SK-N-SH (cell line): Measurements from ENCODE around the gene PNMA1. TPM values are rescaled to one million over a fixed set of nuclear protein-coding genes. Genes with fewer than 3 reads are reported as not detected.

Experiments used
- CTCF ChIA-PET: fragments of 300-600, 350-600 bp; formaldehyde crosslinking; extraction: SDS; loops from one replicate; lab custom pipeline; 2021; lab: Yijun Ruan, JAX
- POLR2A ChIA-PET: fragments of 350-600 bp; sonication (Branson Sonifier 250); formaldehyde crosslinking; extraction: SDS; loops from one replicate; lab custom pipeline; 2020; ENCODE audit warnings: antibody characterized with exemption, inconsistent platforms; lab: Yijun Ruan, JAX
- DNase-seq: peaks from one replicate; pipeline ENCODE4 v3.0.0; 2012
- H2AFZ ChIP-seq: fragments of 200-600 bp; sonication (generic); 2 replicates; pipeline ENCODE4 v1.8.1; 2016; ENCODE audit warnings: antibody characterized with exemption, mild to moderate bottlenecking, low read depth
- H3F3A ChIP-seq: fragments of 200-600 bp; sonication (generic); replicated peaks from 2 replicates; pipeline ENCODE3; 2016; ENCODE audit warnings: antibody characterized with exemption, mild to moderate bottlenecking; ENCODE audit not compliant: insufficient read depth
- H3K27ac ChIP-seq, 2 experiments: fragments of 200-500 bp in 1 of 2; fragments of 200-600 bp in 1 of 2; sonication (Bioruptor generic) in 1 of 2; sonication (generic), shearing (Covaris generic) in 1 of 2; 2 replicates each; pipeline versions ENCODE4 v1.5.1 to v1.6.1; 2014 to 2016; ENCODE audit warnings: low read depth in 2 of 2, inconsistent platforms in 1 of 2, low read length in 1 of 2, mild to moderate bottlenecking in 1 of 2, mixed read lengths in 1 of 2
- H3K27me3 ChIP-seq: fragments of 200-600 bp; sonication (generic), shearing (Covaris generic); 2 replicates; pipeline ENCODE4 v1.6.1; 2016; ENCODE audit warnings: mixed run types; ENCODE audit not compliant: insufficient read depth
- H3K36me3 ChIP-seq, 2 experiments: fragments of 200-500 bp in 1 of 2; fragments of 200-600 bp in 1 of 2; sonication (Bioruptor generic) in 1 of 2; sonication (generic) in 1 of 2; replicated peaks in 1 of 2; 2 replicates each; pipeline versions ENCODE3 to v1.5.1; 2014 to 2016; ENCODE audit warnings: low read length in 1 of 2, mild to moderate bottlenecking in 1 of 2; ENCODE audit not compliant: insufficient read depth in 2 of 2, control insufficient read depth in 1 of 2
- H3K4me1 ChIP-seq, 2 experiments: fragments of 200-500 bp in 1 of 2; fragments of 200-600 bp in 1 of 2; sonication (Bioruptor generic) in 1 of 2; sonication (generic), shearing (Covaris generic) in 1 of 2; 2 replicates each; pipeline versions ENCODE4 v1.5.1 to v1.6.1; 2014 to 2016; ENCODE audit warnings: low read depth in 1 of 2, low read length in 1 of 2, mixed run types in 1 of 2; ENCODE audit not compliant: insufficient read depth in 2 of 2, control insufficient read depth in 1 of 2
- H3K4me2 ChIP-seq: fragments of 200-600 bp; sonication (generic), shearing (Covaris generic); 2 replicates; pipeline ENCODE4 v1.6.1; 2017; ENCODE audit warnings: mixed run types
- H3K4me3 ChIP-seq, 2 experiments: fragments of 200-500 bp in 1 of 2; fragments of 200-600 bp in 1 of 2; sonication (Bioruptor generic) in 1 of 2; sonication (generic), shearing (Covaris generic) in 1 of 2; 2 replicates each; pipeline versions ENCODE4 v1.5.1 to v1.8.1; 2014 to 2016; ENCODE audit warnings: low read depth in 2 of 2, inconsistent platforms in 1 of 2, low read length in 1 of 2, mild to moderate bottlenecking in 1 of 2, mixed read lengths in 1 of 2, moderate library complexity in 1 of 2
- H3K79me2 ChIP-seq: fragments of 200-600 bp; sonication (generic); 2 replicates; pipeline ENCODE4 v1.8.1; 2017; ENCODE audit warnings: mild to moderate bottlenecking; ENCODE audit not compliant: insufficient read depth
- H3K9ac ChIP-seq: fragments of 200-600 bp; sonication (generic); 2 replicates; pipeline ENCODE4 v1.6.1; 2017; ENCODE audit warnings: mixed run types
- H3K9me2 ChIP-seq: fragments of 200-600 bp; sonication (generic); 2 replicates; pipeline ENCODE4 v1.6.1; 2017; ENCODE audit warnings: mixed run types
- H3K9me3 ChIP-seq: fragments of 200-600 bp; sonication (generic); 2 replicates; pipeline ENCODE4 v1.6.1; 2017; ENCODE audit warnings: mixed run types, mild to moderate bottlenecking, moderate library complexity
- H4K20me1 ChIP-seq: fragments of 200-600 bp; sonication (generic); 2 replicates; pipeline ENCODE4 v1.6.1; 2017; ENCODE audit warnings: mild to moderate bottlenecking, mixed run types; ENCODE audit not compliant: insufficient read depth
- ELF1 ChIP-seq: IDR thresholded peaks from 2 replicates; pipeline ENCODE4 v1.4.0; 2012
- EP300 ChIP-seq, 2 experiments: IDR thresholded peaks; 2 replicates each; pipeline versions ENCODE4 v1.4.0 to v1.6.1; 2012; ENCODE audit warnings: borderline replicate concordance in 1 of 2, low read depth in 1 of 2, low read length in 1 of 2
- EZH2phosphoT487 ChIP-seq: fragments of 200-600 bp; sonication (generic); IDR thresholded peaks from 2 replicates; pipeline ENCODE4 v1.6.1; 2017; ENCODE audit warnings: low read depth, mixed run types, mild to moderate bottlenecking, antibody characterized with exemption, moderate library complexity, borderline replicate concordance
- FOXJ3 ChIP-seq: sonication (generic); formaldehyde crosslinking; IDR thresholded peaks from 2 replicates; pipeline ENCODE4 v1.5.1; 2020; ENCODE audit warnings: mild to moderate bottlenecking, missing genetic modification reagents
- JUND ChIP-seq: IDR thresholded peaks from 2 replicates; pipeline ENCODE4 v1.4.0; 2012
- NFIC ChIP-seq: IDR thresholded peaks from 2 replicates; pipeline ENCODE4 v1.4.0; 2012; ENCODE audit warnings: borderline replicate concordance
- POLR2AphosphoS5 ChIP-seq: IDR thresholded peaks from 2 replicates; pipeline ENCODE4 v1.6.1; 2012; ENCODE audit warnings: low read depth, low read length
- TCF12 ChIP-seq: IDR thresholded peaks from 2 replicates; pipeline ENCODE4 v1.4.0; 2012
- YY1 ChIP-seq: IDR thresholded peaks from 2 replicates; pipeline ENCODE4 v1.4.0; 2012; ENCODE audit warnings: low read depth, mild to moderate bottlenecking
- WGBS: methylation state at CpG from one replicate; pipeline ENCODE4 v1.1.6; 2017; ENCODE audit warnings: low lambda C conversion rate; 5-methylcytosine and 5-hydroxymethylcytosine counted together
- polyA plus RNA-seq, 3 experiments: library from polyadenylated mRNA; depleted of rRNA; stranded (reverse); fragments of >200 nt; gene quantifications; 2 replicates each; pipeline ENCODE4 v1.2.3, GENCODE V29; 2012
- TF ChIP-seq, protein P1 (sequence below): fragments of 150-350 bp; IDR thresholded peaks from 2 replicates; pipeline ENCODE4 v1.6.1; 2016; ENCODE audit warnings: mild to moderate bottlenecking, low read depth, low read length
- TF ChIP-seq, protein P2 (sequence below): IDR thresholded peaks from 2 replicates; pipeline ENCODE4 v1.4.0; 2012; ENCODE audit warnings: low read depth, borderline replicate concordance
- TF ChIP-seq, protein P3 (sequence below): IDR thresholded peaks from 2 replicates; pipeline ENCODE4; 2012

The PNMA1 gene
- polyA plus RNA-seq, 1 of the 3 experiments (the other 2 are of a cell fraction), result 31.5 TPM

DNA sequence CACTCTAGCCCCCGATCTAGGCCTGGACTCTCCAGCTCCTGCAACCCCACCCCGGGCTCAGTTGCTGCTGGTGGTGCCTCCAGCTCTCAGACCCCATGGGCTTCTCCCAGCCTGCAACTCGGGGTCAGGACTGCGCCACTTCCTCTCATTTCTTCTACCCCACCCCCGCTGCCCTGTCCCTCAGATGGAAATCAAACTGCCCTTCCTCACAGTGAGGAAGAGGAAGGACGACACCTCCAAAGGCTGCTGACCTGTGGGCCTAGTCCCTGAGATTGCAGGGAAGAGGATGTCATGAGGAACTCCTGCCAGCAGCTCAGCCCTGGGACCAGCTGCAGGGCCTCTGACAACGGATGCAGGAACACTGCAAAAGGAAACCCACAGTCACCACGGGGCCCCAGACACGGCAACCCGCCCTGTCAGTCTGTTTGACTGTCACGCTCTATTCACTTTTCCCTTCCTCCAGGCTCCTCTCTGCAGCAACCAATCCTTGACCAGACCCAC lies 29.3 kb upstream of the PNMA1 start (continued):
- TF ChIP-seq, protein P1, sequence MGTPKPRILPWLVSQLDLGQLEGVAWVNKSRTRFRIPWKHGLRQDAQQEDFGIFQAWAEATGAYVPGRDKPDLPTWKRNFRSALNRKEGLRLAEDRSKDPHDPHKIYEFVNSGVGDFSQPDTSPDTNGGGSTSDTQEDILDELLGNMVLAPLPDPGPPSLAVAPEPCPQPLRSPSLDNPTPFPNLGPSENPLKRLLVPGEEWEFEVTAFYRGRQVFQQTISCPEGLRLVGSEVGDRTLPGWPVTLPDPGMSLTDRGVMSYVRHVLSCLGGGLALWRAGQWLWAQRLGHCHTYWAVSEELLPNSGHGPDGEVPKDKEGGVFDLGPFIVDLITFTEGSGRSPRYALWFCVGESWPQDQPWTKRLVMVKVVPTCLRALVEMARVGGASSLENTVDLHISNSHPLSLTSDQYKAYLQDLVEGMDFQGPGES, result no peak
- TF ChIP-seq EP300 (IDR thresholded peaks at IDR 0.05; ENCODE audit: borderline replicate concordance in 1 of 2, low read depth in 1 of 2, low read length in 1 of 2), result no peak
- TF ChIP-seq, protein P2, sequence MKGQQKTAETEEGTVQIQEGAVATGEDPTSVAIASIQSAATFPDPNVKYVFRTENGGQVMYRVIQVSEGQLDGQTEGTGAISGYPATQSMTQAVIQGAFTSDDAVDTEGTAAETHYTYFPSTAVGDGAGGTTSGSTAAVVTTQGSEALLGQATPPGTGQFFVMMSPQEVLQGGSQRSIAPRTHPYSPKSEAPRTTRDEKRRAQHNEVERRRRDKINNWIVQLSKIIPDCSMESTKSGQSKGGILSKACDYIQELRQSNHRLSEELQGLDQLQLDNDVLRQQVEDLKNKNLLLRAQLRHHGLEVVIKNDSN, result no peak

DNA sequence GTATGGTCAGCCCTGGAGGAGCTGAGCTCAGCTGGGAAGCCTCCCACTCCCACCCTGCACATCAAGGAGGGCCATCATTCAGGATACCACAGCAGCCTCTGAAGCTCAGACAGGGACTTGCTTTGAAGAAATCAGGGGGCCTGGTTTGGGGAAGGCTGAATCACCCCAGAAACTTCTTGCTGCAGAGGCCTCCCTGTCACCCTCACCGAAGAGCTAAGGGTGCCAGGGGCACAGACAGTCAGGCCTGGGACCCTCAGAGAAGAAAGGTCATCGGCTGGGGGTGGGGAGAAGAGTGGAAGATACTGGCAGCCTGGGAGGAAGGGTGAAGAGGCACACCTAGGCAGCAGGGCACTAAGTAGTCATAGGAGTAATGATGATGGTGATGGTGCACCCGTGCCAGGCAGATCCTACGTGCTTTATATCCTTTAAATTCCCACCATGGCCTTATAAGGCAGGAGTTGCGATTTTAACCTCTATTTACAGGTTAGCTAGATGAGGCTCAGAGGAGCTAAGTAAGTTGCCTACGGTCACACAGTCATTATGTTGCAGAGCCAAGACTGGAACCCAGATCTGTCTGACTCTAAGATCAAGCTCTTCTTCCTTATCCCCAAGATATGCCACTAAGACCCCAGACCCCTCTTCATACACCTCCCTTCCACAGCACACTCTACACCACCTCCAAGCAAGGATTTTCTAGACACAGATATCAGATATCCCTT lies 28.5 kb upstream of the PNMA1 start:
- H3K27ac ChIP-seq, result no peak overlapping the region
- no peak for DNase-seq
- H3F3A ChIP-seq, result no peaks in the 10 kb centered on the region
- H3K27me3 ChIP-seq, result no peaks in the 10 kb centered on the region
- no peak overlapping the region for H2AFZ ChIP-seq
- 0 out of 2 replicates have a peak overlapping the region, but pooled peaks have one; percentile 60 for H3K4me2 ChIP-seq
- H4K20me1 ChIP-seq, result peaks cover 78% of the 10 kb centered on the region
- POLR2A ChIA-PET, result no interaction called here
- no peak overlapping the region for H3K9ac ChIP-seq
- H3K4me1 ChIP-seq, result peaks cover 31 to 79% of the 10 kb centered on the region in 2 experiments; a peak in 3 of 4 replicates
- H3K4me3 ChIP-seq, result no peak overlapping the region
- no peaks in the 10 kb centered on the region for H3K9me3 ChIP-seq
- peaks cover 82% of the 10 kb centered on the region for H3K79me2 ChIP-seq
- CTCF ChIA-PET, result interaction anchor here (1.2 to 5.7 kb wide), 5 partner anchors 10 to 15 kb away, joined by 3 to 27 read pairs (median 9); no protein-coding TSS in a partner anchor
- 96% methylated on average over 6 of the region's 6 CpGs for WGBS
- peaks cover 0 to 6% of the 10 kb centered on the region in 2 experiments for H3K36me3 ChIP-seq
- no peak for TF ChIP-seq JUND
- TF ChIP-seq POLR2AphosphoS5, result no peak
- TF ChIP-seq ELF1, result no peak
- TF ChIP-seq EZH2phosphoT487, result no peak
- no peak for TF ChIP-seq FOXJ3 (CRISPR knock-in tag)
- no peak for TF ChIP-seq NFIC
- TF ChIP-seq TCF12, result no peak
- TF ChIP-seq YY1, result no peak
- TF ChIP-seq, protein P2, result no peak
- TF ChIP-seq, protein P3, sequence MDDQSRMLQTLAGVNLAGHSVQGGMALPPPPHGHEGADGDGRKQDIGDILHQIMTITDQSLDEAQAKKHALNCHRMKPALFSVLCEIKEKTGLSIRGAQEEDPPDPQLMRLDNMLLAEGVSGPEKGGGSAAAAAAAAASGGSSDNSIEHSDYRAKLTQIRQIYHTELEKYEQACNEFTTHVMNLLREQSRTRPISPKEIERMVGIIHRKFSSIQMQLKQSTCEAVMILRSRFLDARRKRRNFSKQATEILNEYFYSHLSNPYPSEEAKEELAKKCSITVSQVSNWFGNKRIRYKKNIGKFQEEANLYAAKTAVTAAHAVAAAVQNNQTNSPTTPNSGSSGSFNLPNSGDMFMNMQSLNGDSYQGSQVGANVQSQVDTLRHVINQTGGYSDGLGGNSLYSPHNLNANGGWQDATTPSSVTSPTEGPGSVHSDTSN, result no peak
- no peak for TF ChIP-seq EP300 (IDR thresholded peaks at IDR 0.05; ENCODE audit: borderline replicate concordance in 1 of 2, low read depth in 1 of 2, low read length in 1 of 2)
- H3K9me2 ChIP-seq, result no peaks in the 10 kb centered on the region
